Breast epithelium (tissue), 3 donors: Measurements from ENCODE around the gene CLDND2.

ENCODE experiments used
- POLR2A ChIP-seq: fragments of 450-650 bp; IDR thresholded peaks from one replicate; pipeline ENCODE4 v1.6.1; 2016; ENCODE audit warnings: antibody characterized with exemption, mild to moderate bottlenecking, moderate library complexity
- POLR2AphosphoS5 ChIP-seq, 3 donors: sonication (generic); formaldehyde crosslinking; IDR thresholded peaks; one replicate each; pipeline ENCODE4 v1.6.1; 2017; ENCODE audit warnings: antibody characterized with exemption in 3 of 3
- TF ChIP-seq, protein P1 (sequence below), 3 donors: fragments of 450-650 bp; IDR thresholded peaks; one replicate each; pipeline ENCODE4 v1.5.1; 2016 to 2017; ENCODE audit warnings: antibody characterized with exemption in 3 of 3, mild to moderate bottlenecking in 3 of 3, moderate library complexity in 3 of 3

GRCh38 chr19:51337141-51337860 lies 31.5 kb downstream of the CLDND2 start:
- TF ChIP-seq POLR2A (no peak), POLR2AphosphoS5 (IDR thresholded peaks at IDR 0.05) (no peak)
- TF ChIP-seq, protein P1, sequence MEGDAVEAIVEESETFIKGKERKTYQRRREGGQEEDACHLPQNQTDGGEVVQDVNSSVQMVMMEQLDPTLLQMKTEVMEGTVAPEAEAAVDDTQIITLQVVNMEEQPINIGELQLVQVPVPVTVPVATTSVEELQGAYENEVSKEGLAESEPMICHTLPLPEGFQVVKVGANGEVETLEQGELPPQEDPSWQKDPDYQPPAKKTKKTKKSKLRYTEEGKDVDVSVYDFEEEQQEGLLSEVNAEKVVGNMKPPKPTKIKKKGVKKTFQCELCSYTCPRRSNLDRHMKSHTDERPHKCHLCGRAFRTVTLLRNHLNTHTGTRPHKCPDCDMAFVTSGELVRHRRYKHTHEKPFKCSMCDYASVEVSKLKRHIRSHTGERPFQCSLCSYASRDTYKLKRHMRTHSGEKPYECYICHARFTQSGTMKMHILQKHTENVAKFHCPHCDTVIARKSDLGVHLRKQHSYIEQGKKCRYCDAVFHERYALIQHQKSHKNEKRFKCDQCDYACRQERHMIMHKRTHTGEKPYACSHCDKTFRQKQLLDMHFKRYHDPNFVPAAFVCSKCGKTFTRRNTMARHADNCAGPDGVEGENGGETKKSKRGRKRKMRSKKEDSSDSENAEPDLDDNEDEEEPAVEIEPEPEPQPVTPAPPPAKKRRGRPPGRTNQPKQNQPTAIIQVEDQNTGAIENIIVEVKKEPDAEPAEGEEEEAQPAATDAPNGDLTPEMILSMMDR (IDR thresholded peaks at IDR 0.05), result no peak
